DND-41 (cell line): ENCODE data around the gene TFG.

ENCODE experiments used
- ATAC-seq: fragments of 200-7000 bp; cut with Tn5 transposase; 3 replicates; pipeline ENCODE4 v1.9.1; 2021; ENCODE audit warnings: low read depth; ENCODE audit not compliant: insufficient read depth
- DNase-seq: peaks from one replicate; pipeline ENCODE4 v3.0.0-alpha.2; 2020
- H2AFZ ChIP-seq: 2 replicates; pipeline ENCODE4 v1.6.0; 2012; ENCODE audit warnings: low read depth, low read length
- H3K27ac ChIP-seq: 2 replicates; pipeline ENCODE4 v1.5.1; 2012; ENCODE audit warnings: low read length, inconsistent platforms
- H3K27me3 ChIP-seq: fragments of 200-600 bp; sonication (generic); 2 replicates; pipeline ENCODE4 v1.6.0; 2012; ENCODE audit warnings: low read length, mild to moderate bottlenecking, inconsistent platforms; ENCODE audit not compliant: insufficient read depth, poor library complexity
- H3K36me3 ChIP-seq: 2 replicates; pipeline ENCODE4 v1.5.1; 2012; ENCODE audit warnings: low read length, inconsistent platforms; ENCODE audit not compliant: insufficient read depth
- H3K4me1 ChIP-seq: 2 replicates; pipeline ENCODE4 v1.5.1; 2012; ENCODE audit warnings: mild to moderate bottlenecking, low read length; ENCODE audit not compliant: insufficient read depth
- H3K4me2 ChIP-seq: 2 replicates; pipeline ENCODE4 v1.6.0; 2012; ENCODE audit warnings: mild to moderate bottlenecking, moderate library complexity, low read length, inconsistent platforms; ENCODE audit not compliant: insufficient read depth
- H3K4me3 ChIP-seq, 2 experiments: fragments of 200-600 bp in 1 of 2; shearing (Covaris generic) in 1 of 2; 2 replicates each; pipeline ENCODE4 v1.5.1; 2012 to 2016; ENCODE audit warnings: inconsistent platforms in 2 of 2, low read length in 2 of 2, mild to moderate bottlenecking in 2 of 2, low read depth in 1 of 2, moderate library complexity in 1 of 2
- H3K79me2 ChIP-seq: 2 replicates; pipeline ENCODE4 v1.6.0; 2012; ENCODE audit warnings: low read length, inconsistent platforms; ENCODE audit not compliant: insufficient read depth
- H3K9ac ChIP-seq: 2 replicates; pipeline ENCODE4 v1.6.0; 2012; ENCODE audit warnings: low read depth, mild to moderate bottlenecking, inconsistent platforms, low read length, moderate library complexity
- H3K9me3 ChIP-seq: 2 replicates; pipeline ENCODE4 v1.5.1; 2012; ENCODE audit warnings: low read length, moderate library complexity, mild to moderate bottlenecking, inconsistent platforms; ENCODE audit not compliant: insufficient read depth, severe bottlenecking
- H4K20me1 ChIP-seq: 2 replicates; pipeline ENCODE4 v1.6.0; 2012; ENCODE audit warnings: low read length; ENCODE audit not compliant: insufficient read depth
- EZH2 ChIP-seq: IDR thresholded peaks from 3 replicates; pipeline ENCODE4 v1.6.1; 2012; ENCODE audit warnings: borderline replicate concordance, low read depth, mild to moderate bottlenecking, moderate library complexity, low read length, inconsistent platforms; ENCODE audit not compliant: severe bottlenecking
- TF ChIP-seq, protein P1 (sequence below): IDR thresholded peaks from 2 replicates; pipeline ENCODE4 v1.5.1; 2012; ENCODE audit warnings: borderline replicate concordance, low read length, moderate library complexity, mild to moderate bottlenecking; ENCODE audit not compliant: poor library complexity, severe bottlenecking; ENCODE audit errors: extremely low read depth

Gene TFG

DNA sequence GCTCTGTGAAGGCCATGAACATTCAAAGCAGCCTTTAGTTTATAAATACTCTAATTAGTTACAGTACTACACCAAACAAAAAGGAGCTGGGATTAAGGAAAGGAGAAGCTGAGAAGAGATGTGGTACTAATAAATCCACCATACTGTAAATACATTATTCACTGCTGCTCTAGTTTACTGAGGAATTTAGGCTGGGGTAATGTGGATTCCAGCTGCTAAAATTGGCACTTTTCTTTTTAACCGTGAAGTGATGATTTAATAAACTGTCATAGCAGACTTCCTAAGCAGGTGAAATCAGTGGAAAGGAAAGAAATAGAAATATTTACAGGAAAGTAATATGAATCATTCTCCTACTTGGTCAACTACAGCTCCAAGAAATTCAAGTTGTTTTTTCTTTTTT, 88.7 kb downstream of the TFG start:
- no peak for ATAC-seq

More for the DNA sequence above, 88.7 kb downstream of the TFG start:
- no peaks in the 10 kb centered on the region for H3K27me3 ChIP-seq
- no peaks in the 10 kb centered on the region for H3K36me3 ChIP-seq
- DNase-seq = no peak
- H3K9me3 ChIP-seq = no peaks in the 10 kb centered on the region
- H3K4me1 ChIP-seq = no peaks in the 10 kb centered on the region
- TF ChIP-seq, protein P1, sequence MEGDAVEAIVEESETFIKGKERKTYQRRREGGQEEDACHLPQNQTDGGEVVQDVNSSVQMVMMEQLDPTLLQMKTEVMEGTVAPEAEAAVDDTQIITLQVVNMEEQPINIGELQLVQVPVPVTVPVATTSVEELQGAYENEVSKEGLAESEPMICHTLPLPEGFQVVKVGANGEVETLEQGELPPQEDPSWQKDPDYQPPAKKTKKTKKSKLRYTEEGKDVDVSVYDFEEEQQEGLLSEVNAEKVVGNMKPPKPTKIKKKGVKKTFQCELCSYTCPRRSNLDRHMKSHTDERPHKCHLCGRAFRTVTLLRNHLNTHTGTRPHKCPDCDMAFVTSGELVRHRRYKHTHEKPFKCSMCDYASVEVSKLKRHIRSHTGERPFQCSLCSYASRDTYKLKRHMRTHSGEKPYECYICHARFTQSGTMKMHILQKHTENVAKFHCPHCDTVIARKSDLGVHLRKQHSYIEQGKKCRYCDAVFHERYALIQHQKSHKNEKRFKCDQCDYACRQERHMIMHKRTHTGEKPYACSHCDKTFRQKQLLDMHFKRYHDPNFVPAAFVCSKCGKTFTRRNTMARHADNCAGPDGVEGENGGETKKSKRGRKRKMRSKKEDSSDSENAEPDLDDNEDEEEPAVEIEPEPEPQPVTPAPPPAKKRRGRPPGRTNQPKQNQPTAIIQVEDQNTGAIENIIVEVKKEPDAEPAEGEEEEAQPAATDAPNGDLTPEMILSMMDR = no peak
- TF ChIP-seq EZH2 = no peak
- H3K79me2 ChIP-seq = no peaks in the 10 kb centered on the region
- H3K4me3 ChIP-seq = no peak overlapping the region
- H3K4me2 ChIP-seq = no peak overlapping the region
- H3K9ac ChIP-seq = no peak overlapping the region
- no peak overlapping the region for H2AFZ ChIP-seq
- H3K27ac ChIP-seq = no peak overlapping the region
- no peaks in the 10 kb centered on the region for H4K20me1 ChIP-seq
